NB4 (cell line): ENCODE measurements around the gene GUCA2B.

ENCODE experiments used
- DNase-seq: peaks from one replicate; pipeline ENCODE4 v3.0.0; 2010; ENCODE audit warnings: low read depth
- H3K4me3 ChIP-seq: one replicate; pipeline ENCODE4 v1.5.1; 2011; ENCODE audit warnings: mild to moderate bottlenecking, low read depth, low read length, moderate library complexity
- MYC ChIP-seq: IDR thresholded peaks from 2 replicates; pipeline ENCODE4 v1.6.1; 2011; ENCODE audit warnings: low read depth, low read length
- POLR2A ChIP-seq: IDR thresholded peaks from 2 replicates; pipeline ENCODE4 v1.6.1; 2011; ENCODE audit warnings: mild to moderate bottlenecking; ENCODE audit not compliant: insufficient read length; ENCODE audit errors: extremely low read depth
- TF ChIP-seq, protein P1 (sequence below): IDR thresholded peaks from 2 replicates; pipeline ENCODE4 v1.6.1; 2011; ENCODE audit warnings: low read depth, low read length
- TF ChIP-seq, protein P2 (sequence below): IDR thresholded peaks from one replicate; pipeline ENCODE4 v1.5.1; 2012; ENCODE audit warnings: low read depth, low read length

The GUCA2B gene

DNA sequence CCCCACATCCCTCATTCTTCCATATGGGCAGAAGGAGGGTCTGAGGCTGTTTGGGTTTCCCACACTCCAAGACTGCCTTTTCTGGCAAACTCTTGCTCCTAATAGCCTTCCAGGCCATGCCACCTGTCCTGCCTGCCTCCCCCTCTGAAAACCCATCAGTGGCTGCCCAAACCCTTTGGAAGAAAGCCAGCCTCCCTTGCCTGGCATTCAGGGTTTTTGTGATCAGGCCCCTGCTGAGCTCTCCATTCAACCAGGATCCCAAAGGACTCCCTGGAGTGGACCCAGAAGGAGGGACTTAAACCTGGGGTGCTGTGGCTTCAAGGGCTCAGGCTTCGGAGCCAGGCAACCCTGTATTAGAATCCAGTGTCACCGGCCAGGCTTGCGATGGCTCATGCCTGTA, 15.6 kb downstream of the GUCA2B start:
- H3K4me3 ChIP-seq, result no peak overlapping the region
- DNase-seq, result no peak
- TF ChIP-seq MYC (no peak), POLR2A (no peak)
- TF ChIP-seq, protein P1, sequence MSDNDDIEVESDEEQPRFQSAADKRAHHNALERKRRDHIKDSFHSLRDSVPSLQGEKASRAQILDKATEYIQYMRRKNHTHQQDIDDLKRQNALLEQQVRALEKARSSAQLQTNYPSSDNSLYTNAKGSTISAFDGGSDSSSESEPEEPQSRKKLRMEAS, result no peak
- TF ChIP-seq, protein P2, sequence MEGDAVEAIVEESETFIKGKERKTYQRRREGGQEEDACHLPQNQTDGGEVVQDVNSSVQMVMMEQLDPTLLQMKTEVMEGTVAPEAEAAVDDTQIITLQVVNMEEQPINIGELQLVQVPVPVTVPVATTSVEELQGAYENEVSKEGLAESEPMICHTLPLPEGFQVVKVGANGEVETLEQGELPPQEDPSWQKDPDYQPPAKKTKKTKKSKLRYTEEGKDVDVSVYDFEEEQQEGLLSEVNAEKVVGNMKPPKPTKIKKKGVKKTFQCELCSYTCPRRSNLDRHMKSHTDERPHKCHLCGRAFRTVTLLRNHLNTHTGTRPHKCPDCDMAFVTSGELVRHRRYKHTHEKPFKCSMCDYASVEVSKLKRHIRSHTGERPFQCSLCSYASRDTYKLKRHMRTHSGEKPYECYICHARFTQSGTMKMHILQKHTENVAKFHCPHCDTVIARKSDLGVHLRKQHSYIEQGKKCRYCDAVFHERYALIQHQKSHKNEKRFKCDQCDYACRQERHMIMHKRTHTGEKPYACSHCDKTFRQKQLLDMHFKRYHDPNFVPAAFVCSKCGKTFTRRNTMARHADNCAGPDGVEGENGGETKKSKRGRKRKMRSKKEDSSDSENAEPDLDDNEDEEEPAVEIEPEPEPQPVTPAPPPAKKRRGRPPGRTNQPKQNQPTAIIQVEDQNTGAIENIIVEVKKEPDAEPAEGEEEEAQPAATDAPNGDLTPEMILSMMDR, result no peak

DNA sequence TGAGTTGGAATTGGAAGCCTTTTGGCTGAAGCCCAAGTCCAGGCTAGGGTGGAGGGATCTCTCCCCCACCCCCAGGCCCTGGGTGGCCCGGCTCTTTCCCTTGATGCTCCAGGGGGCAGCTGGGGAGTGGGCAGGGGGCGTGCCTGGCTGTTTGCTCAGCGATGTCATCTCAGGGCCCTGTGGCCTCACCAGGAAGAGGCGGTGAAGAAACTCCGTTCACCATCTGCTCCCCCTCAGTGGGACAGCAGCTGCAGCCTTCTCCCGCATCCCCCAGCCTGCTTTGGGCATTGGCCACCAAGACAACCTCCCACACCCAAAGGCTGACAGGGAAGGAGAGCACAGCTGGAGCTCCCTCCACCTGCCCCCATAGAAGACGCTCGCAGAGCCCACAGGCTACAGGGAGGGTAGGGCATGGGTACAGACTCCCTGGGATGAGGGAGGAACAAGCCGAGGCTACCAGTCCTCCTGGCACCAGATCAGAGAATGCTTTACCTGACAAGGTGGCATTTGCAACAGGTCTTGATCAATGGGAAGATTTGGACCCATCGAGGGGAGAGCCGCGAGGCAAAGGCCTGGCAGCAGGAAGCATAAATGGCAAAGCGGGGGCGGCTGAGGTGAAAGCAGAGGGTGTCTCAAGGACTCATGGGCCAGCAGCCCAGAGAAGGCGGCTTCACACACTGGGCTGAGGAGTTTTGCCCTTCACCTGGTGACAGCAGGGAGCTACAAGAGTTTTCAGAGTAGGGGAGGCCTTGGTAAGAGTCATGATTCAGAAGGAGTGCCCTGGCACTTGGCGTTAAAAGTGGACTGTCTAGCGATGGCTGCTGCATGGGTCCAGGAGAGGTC, 17.8 kb downstream of the GUCA2B start:
- peak; percentile 22 for DNase-seq
- no peak overlapping the region for H3K4me3 ChIP-seq
- TF ChIP-seq, protein P1, result no peak
- TF ChIP-seq, protein P2, result no peak

DNA sequence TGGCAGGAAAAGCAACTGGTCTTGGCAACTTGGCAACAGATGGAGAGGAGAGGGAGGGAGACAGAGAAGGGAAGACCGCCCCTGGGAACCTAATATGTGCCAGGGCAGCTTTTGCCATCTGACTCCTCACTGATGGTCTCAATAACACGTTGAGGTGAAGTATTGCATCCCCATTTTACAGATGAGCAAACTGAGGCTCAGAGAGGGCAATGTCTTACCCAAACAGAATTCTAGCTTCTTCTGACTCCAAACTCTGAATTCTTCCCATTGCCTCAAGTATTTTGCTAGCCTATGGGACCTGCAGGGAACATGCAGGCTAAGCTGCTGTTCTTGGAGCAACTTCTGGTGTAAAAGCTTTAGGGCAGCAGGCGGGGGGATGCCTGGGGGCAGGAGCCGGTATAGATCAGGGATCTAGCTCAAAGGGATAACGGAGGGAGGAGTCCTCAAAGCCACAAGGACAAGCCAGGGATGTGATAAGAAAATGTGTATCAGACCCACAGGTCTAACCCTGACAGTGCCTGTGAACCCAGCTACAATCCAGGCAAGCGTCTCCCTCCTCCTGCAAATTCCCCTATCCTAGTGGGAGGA, 18.6 kb downstream of the GUCA2B start:
- TF ChIP-seq, protein P1, result no peak
- TF ChIP-seq POLR2A, result no peak
- no peak for DNase-seq

DNA sequence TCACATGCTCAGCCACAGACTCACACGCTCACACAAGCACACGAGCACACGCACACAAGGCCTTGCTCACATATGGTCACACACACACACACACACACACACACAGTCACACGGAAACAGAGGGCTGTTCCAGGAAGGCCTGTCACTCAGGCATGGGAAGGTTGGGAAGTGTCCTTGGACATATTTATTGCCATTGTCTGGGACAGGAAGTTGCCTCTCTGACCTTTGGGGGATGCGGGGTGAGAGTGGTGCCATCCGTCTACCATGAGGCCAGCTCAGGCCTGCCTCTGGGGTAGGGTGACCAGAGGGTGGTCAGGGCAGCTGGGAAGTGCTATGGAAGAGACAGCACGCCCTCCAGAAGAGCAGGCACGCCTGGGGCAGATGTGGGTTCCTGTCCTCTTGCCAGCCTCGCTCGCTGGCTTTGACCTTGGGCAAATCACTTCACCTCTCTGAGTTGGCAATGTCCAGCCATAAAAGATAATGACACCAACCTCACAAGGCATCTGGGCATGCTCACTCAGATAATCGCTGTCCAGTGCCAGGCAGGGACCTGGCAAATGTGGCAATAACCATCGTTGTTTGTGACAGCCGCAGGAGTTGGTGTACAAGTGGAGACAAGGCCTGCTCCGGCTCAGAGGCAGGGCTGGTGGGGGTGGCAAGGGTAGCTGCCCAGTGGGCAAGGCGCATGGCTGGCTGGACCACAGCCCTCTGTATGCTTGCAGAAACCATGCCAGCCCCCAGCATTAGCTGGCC, 19.3 kb downstream of the GUCA2B start:
- TF ChIP-seq MYC (no peak), POLR2A (no peak)
- TF ChIP-seq, protein P1, result no peak
- DNase-seq, result no peak
- no peak overlapping the region for H3K4me3 ChIP-seq

More for the DNA sequence above, 18.6 kb downstream of the GUCA2B start:
- no peak overlapping the region for H3K4me3 ChIP-seq

DNA sequence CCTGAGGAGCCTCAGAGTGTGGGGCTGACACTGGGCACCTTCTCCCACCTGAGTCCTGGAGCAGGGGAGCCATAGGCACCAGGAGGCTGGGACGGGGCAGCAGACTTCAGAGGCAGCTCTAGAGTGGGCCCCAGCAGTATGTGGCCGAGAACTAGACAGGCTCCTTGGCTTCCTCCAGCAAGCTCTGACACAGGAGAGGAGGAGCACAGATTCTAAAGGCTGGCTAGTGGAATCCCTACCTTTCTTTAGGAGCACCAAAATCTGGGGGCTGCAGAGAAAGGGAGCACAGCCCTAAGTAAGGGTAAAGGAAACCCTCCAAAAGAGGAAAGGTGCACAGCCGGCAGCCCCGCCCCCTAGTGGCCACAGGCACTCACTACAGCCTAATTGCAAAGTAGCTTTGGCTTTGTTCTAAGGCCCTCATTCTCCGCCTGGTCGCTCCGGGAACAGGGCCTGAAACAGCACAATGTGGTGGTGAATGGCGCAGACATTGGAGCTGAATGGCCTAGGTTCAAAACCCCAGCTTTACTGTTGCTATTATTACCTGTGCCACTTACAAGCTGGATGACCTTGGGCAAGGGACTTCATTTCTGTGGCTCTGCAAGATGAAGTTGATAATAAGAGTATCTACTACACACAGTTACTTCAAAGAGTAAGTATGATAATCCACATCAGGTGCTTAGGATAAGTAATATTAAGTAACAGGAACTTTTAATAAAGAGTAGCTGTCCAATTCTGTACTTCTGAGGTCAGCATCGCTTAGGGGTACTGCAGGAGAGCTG, 20.1 kb downstream of the GUCA2B start:
- H3K4me3 ChIP-seq, result no peak overlapping the region
- TF ChIP-seq, protein P2, result peak; percentile 95
- TF ChIP-seq, protein P1, result no peak
- peak; percentile 60 for DNase-seq

DNA sequence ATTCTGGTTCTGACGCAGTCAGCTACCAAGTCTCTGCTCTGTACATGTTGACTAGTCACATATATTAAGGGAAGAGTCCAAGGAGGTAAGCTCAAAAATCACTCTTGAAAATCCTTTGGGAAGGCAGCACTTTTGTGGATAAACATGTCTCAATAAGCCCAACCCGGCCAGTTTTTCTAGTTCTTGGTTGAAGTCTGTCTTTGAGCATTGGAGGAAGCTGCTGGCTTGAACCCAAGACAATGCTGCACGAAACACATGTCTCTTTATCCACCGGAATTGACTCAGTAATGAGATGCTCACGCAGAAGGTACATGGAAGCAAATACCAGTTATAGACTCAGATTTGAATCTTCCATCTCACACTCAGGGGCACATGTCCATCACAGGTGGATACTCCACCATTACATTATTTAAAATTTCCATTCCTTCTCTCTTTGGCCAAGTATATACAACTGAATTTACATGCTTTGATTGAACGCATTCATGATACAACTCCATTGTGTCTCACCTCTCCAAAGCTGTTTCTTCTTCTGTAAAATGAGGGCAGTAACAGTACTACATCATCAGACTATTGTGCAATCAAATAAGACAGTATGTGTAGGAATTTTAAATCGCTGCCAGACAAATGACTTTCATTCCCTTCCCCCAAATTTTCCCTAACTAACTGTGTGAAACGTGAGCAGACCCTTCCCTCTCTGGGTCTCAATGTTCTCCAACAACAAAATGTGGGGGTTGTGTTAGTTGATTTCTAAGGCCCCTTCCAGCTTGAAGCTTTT, 20.9 kb downstream of the GUCA2B start:
- TF ChIP-seq MYC (no peak), POLR2A (no peak)
- TF ChIP-seq, protein P1, result no peak
- TF ChIP-seq, protein P2, result no peak
- no peak for DNase-seq
- no peak overlapping the region for H3K4me3 ChIP-seq
